CD4-positive, alpha-beta T cell treated with Interleukin-21 for 1 hour (primary cell): ENCODE results near the gene CA11.
"Not testable (repeated sequence)": the region's sequence is repeated elsewhere in the genome, so short reads cannot be mapped to it uniquely, and the experiment has no call there.

Experiments used
- DNase-seq: peaks from one replicate; pipeline ENCODE4 v3.0.0-alpha.2; 2020

The CA11 gene

GRCh38 chr19:48639483-48640375 is 6.3 kb downstream of the CA11 start:
- peak; percentile 48 for DNase-seq

GRCh38 chr19:48638831-48639381 is 7.1 kb downstream of the CA11 start:
- DNase-seq, result no peak

GRCh38 chr19:48637948-48638830 is 7.8 kb downstream of the CA11 start:
- DNase-seq, result peak; percentile 94

GRCh38 chr19:48637449-48637947 is 8.5 kb downstream of the CA11 start:
- peak; percentile 100 for DNase-seq

- no peak for DNase-seq
These were observed 9.0 kb downstream of the CA11 start, which contains the start of gene DBP for GRCh38 chr19:48636859-48637448. TSS of gene DBP (minus strand) at chr19:48637379. CDS start at chr19:48636994, 385 bp downstream.

- DNase-seq, result peak; percentile 36
These were observed 9.8 kb downstream of the CA11 start for GRCh38 chr19:48635966-48636858.

- peak; percentile 74 for DNase-seq
These were observed 10.6 kb downstream of the CA11 start for GRCh38 chr19:48635263-48635965.

- peak; percentile 93 for DNase-seq
These were observed 11.3 kb downstream of the CA11 start for GRCh38 chr19:48634424-48635262.

- DNase-seq, result no peak
These were observed 12.0 kb downstream of the CA11 start for GRCh38 chr19:48634036-48634342.

GRCh38 chr19:48633148-48634035 is 12.6 kb downstream of the CA11 start:
- DNase-seq, result no peak

- DNase-seq, result no peak
These were observed 13.3 kb downstream of the CA11 start for GRCh38 chr19:48632692-48633147.

- not testable (repeated sequence) for DNase-seq
These were observed 13.7 kb downstream of the CA11 start for GRCh38 chr19:48632286-48632685.

- DNase-seq, result no peak
These were observed 14.8 kb downstream of the CA11 start for GRCh38 chr19:48631225-48631624.

GRCh38 chr19:48630296-48631063 is 15.5 kb downstream of the CA11 start:
- no peak for DNase-seq

- no peak for DNase-seq
These were observed 16.2 kb downstream of the CA11 start for GRCh38 chr19:48629599-48630295.

- DNase-seq, result no peak
These were observed 16.7 kb downstream of the CA11 start for GRCh38 chr19:48629297-48629598.

- DNase-seq, result no peak
These were observed 17.3 kb downstream of the CA11 start for GRCh38 chr19:48628486-48629296.
